Measurements from ENCODE around the gene ARGFX. TPM values are rescaled to one million over a fixed set of nuclear protein-coding genes. Genes with fewer than 3 reads are reported as not detected.

Gene ARGFX
- total RNA-seq: not detected

DNA sequence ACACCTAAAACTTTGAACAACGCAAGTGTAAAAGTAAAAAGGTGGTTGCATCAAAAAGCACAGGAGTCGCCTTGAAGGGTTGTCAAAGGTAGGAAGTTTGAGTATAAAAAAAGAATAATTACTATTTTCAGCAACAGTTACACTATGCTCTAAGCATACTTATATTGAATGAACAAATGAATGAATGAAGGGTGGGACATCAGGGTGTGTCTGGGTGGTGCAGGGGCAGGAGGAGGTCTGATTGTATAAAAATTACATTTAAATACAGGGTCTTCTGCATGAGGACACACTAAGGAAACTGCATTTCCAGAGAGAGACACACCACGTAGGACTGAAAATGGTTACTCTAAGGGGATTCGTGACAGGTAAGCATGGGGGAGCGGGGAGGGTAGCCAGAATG lies at the start of gene ARGFX:
Gene ARGFX, plus strand, starts transcription at position 301 of the 400 bp plus-strand sequence. CDS start 2,765 bp downstream, outside the sequence.
- no peak for DNase-seq
- no peaks in the 10 kb centered on the region for H3K4me1 Mint-ChIP-seq (ENCODE audit: low read depth)
- H3K9me3 Mint-ChIP-seq: no peaks in the 10 kb centered on the region
- H3K4me3 Mint-ChIP-seq: no peak within 1 kb of the TSS
- CTCF ChIA-PET: no interaction called here
- intact Hi-C loops (cut with micrococcal nuclease): no loop called here
- no peak within 1 kb of the TSS for H3K27ac Mint-ChIP-seq
- no peaks in the 10 kb centered on the region for H3K36me3 Mint-ChIP-seq (ENCODE audit: low read depth)
- no peaks in the 10 kb centered on the region for H3K27me3 Mint-ChIP-seq (ENCODE audit: low read depth)

GRCh38 chr3:121517953-121518655 lies 49.6 kb upstream of the ARGFX start:
- Mint-ChIP-seq H3K9me3 (peaks cover 14% of the 10 kb centered on the region), H3K27ac (no peak overlapping the region)
- CTCF ChIA-PET: no interaction called here

DNA sequence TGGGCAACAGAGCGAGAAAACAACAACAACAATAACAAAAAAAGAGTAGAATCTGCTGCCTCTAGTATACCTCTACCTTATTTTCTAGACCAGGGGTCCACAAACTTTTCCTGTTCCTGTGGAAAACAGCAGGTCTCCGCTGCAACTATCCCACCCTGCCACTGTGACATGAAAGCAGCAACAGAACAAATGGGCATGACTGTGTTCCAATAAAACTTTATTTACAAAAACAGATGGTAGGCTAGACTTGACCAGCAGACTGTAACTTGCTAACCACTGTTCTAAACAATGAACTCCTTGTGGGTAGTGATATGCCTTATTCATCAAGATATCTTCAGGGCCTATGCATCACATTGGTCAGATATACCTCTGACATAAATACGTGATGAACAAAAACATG lies 47.2 kb upstream of the ARGFX start:
- intact Hi-C loops (cut with micrococcal nuclease): no loop called here
- Mint-ChIP-seq H3K27me3 (ENCODE audit: low read depth) (no peaks in the 10 kb centered on the region), H3K9me3 (peaks cover 14% of the 10 kb centered on the region), H3K36me3 (ENCODE audit: low read depth) (peaks cover 60% of the 10 kb centered on the region), H3K27ac (no peak overlapping the region), H3K4me1 (ENCODE audit: low read depth) (no peaks in the 10 kb centered on the region), H3K4me3 (no peak overlapping the region)
- CTCF ChIA-PET: interaction anchor here (0.6 kb wide), 1 partner anchor 584 kb away, joined by 3 read pairs; no protein-coding TSS in a partner anchor
- DNase-seq: no peak

More at GRCh38 chr3:121517953-121518655, 49.6 kb upstream of the ARGFX start:
- Mint-ChIP-seq H3K27me3 (ENCODE audit: low read depth) (no peaks in the 10 kb centered on the region), H3K4me3 (no peak overlapping the region), H3K4me1 (ENCODE audit: low read depth) (no peaks in the 10 kb centered on the region), H3K36me3 (ENCODE audit: low read depth) (peaks cover 63% of the 10 kb centered on the region)
- DNase-seq: no peak
- intact Hi-C loops (cut with micrococcal nuclease): no loop called here

- no peaks in the 10 kb centered on the region for H3K9me3 Mint-ChIP-seq
- peaks cover 49% of the 10 kb centered on the region for H3K36me3 Mint-ChIP-seq (ENCODE audit: low read depth)
- intact Hi-C loops (cut with micrococcal nuclease): no loop called here
- CTCF ChIA-PET: interaction anchor here (0.6 kb wide), 1 partner anchor 49 kb away, joined by 3 read pairs; no protein-coding TSS in a partner anchor
- H3K4me1 Mint-ChIP-seq (ENCODE audit: low read depth): no peaks in the 10 kb centered on the region
- DNase-seq: no peak
- no peaks in the 10 kb centered on the region for H3K27me3 Mint-ChIP-seq (ENCODE audit: low read depth)
- no peak overlapping the region for H3K27ac Mint-ChIP-seq
- no peak overlapping the region for H3K4me3 Mint-ChIP-seq
Observed at GRCh38 chr3:121529308-121529707, 38.4 kb upstream of the ARGFX start.

GRCh38 chr3:121531269-121531668 lies 36.5 kb upstream of the ARGFX start:
- no peak overlapping the region for H3K27ac Mint-ChIP-seq
- H3K27me3 Mint-ChIP-seq (ENCODE audit: low read depth): no peaks in the 10 kb centered on the region

DNA sequence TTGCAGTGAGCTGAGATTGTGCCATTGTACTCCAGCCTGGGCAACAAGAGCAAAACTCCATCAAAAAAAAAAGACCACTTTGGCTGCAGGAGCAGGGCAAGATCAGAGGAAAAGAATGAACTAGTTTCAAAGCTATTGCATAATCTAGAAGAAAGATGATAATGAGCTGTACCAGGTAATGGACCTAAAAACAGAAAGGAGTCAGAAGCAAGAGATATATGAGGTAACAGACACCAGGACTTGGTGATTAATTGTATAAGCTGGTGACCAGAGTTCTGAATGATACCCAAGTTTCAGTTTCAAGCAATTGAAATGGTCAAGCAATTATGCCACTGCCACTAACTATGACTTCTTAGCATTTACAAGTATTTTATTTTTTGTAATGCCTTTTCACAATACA lies 24.8 kb upstream of the ARGFX start:
- CTCF ChIA-PET: no interaction called here
- no peaks in the 10 kb centered on the region for H3K27me3 Mint-ChIP-seq (ENCODE audit: low read depth)
- H3K9me3 Mint-ChIP-seq: no peaks in the 10 kb centered on the region
- H3K4me3 Mint-ChIP-seq: no peak overlapping the region
- H3K27ac Mint-ChIP-seq: no peak overlapping the region
- intact Hi-C loops (cut with micrococcal nuclease): loop anchor here (10.0 kb wide), 1 partner anchor 1252 kb away; the partner anchor contains the start of genes HSPBAP1 and SLC49A4
- DNase-seq: no peak
- no peaks in the 10 kb centered on the region for H3K4me1 Mint-ChIP-seq (ENCODE audit: low read depth)
- H3K36me3 Mint-ChIP-seq (ENCODE audit: low read depth): peaks cover 37% of the 10 kb centered on the region

More at GRCh38 chr3:121531269-121531668, 36.5 kb upstream of the ARGFX start:
- Mint-ChIP-seq H3K4me1 (ENCODE audit: low read depth) (no peaks in the 10 kb centered on the region), H3K4me3 (no peak overlapping the region), H3K9me3 (no peaks in the 10 kb centered on the region), H3K36me3 (ENCODE audit: low read depth) (peaks cover 49% of the 10 kb centered on the region)
- CTCF ChIA-PET: no interaction called here
- intact Hi-C loops (cut with micrococcal nuclease): no loop called here
- DNase-seq: no peak

DNA sequence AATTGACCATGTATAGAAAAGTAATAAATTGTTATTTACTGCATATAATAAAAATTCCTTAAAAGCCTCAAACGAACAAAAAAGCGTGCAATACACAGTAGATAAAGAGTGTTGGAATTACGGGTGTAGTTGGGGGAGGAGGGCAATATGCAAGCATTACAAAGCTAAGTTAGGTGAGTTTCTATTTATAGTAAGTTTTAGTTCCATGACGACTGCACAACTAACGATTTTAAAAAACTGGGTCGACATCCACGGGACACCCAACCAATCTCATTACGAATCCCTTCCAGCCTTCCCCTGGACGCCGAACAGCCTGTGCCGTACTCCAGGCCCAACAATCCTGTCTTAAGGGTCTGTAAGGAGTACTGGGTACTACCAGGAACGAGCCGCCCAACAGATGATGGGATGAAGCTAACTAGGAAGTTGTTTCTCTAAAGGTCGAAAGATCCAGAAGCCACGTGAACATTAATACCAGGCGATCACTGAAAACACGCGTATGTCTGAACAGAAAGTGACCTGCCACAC lies 22.6 kb upstream of the ARGFX start:
- Mint-ChIP-seq H3K36me3 (ENCODE audit: low read depth) (peaks cover 27% of the 10 kb centered on the region), H3K27ac (peak overlapping the region; percentile 68), H3K27me3 (ENCODE audit: low read depth) (no peaks in the 10 kb centered on the region), H3K9me3 (no peaks in the 10 kb centered on the region), H3K4me1 (ENCODE audit: low read depth) (no peaks in the 10 kb centered on the region), H3K4me3 (peak overlapping the region; percentile 95)
- DNase-seq: peak; percentile 8
- CTCF ChIA-PET: interaction anchor here (0.6 to 3.1 kb wide), 4 partner anchors 15 to 714 kb away, joined by 3 to 16 read pairs (median 8); no protein-coding TSS in a partner anchor
- intact Hi-C loops (cut with micrococcal nuclease): loop anchor here (5.0 to 10.0 kb wide), 3 partner anchors 307 to 1250 kb away; partner anchors contain the start of genes HSPBAP1 and SLC49A4

DNA sequence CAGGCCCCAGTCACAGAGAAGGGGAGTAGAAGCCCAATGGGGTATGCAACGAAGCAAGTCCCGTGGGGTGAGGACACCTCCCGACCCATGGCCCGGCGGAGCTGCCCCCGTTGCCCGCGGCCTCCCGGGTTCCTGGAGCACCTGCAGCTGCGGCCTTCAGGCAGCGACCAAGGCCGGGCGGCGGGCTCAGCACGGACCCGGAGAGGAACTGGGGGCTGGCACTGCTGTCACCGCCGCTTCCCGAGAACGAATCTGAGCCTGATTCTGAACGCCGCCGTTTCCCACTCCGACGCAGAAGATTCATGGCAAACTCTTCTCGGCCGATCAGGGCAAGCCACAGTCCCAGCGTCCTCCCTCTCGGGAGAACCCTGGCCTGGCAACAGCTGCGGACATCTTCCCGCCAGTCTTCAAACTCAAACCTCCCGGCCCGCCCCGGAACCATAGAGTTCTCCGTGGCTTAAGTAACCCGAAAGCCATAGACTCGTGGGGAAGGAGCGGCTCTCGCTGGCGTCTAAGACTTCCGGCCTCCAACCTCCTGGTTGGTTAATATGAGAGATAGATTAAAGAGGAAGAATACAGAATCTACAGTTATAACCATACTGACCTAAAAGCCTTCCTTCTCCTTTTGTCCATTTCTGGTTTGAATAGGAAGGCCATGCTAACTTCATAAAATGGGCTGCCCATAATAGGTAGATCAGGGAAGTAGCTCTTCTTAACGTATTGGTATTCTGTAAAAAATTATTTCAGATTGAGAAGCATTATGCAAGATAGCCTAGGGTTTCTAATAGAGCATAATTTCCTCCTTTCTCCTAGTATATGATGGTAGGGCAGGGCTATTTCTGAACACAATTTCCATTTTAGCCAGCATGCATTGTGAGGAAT lies 21.9 kb upstream of the ARGFX start, which contains the start of gene POLQ:
Gene POLQ, minus strand, starts transcription at position 415 of the 882 bp plus-strand sequence. Its CDS starts 111 bp downstream, at position 304.
- no peaks in the 10 kb centered on the region for H3K27me3 Mint-ChIP-seq (ENCODE audit: low read depth)
- intact Hi-C loops (cut with micrococcal nuclease): loop anchor here (1.0 to 10.0 kb wide), 18 partner anchors 114 to 1655 kb away; partner anchors contain the start of genes EAF2, FAM162A, GOLGB1 and GTF2E1
- peak within 1 kb of the TSS; percentile 92 for H3K27ac Mint-ChIP-seq
- H3K4me3 Mint-ChIP-seq: peak within 1 kb of the TSS; percentile 95
- DNase-seq: peak; percentile 94
- H3K9me3 Mint-ChIP-seq: no peaks in the 10 kb centered on the region
- no peaks in the 10 kb centered on the region for H3K4me1 Mint-ChIP-seq (ENCODE audit: low read depth)
- CTCF ChIA-PET: interaction anchor here (0.6 to 3.1 kb wide), 10 partner anchors 16 to 754 kb away, joined by 3 to 16 read pairs (median 6); no protein-coding TSS in a partner anchor
- H3K36me3 Mint-ChIP-seq (ENCODE audit: low read depth): peaks cover 26% of the 10 kb centered on the region

GRCh38 chr3:121552379-121552778 lies 15.4 kb upstream of the ARGFX start:
- H3K27me3 Mint-ChIP-seq (ENCODE audit: low read depth): no peaks in the 10 kb centered on the region

GRCh38 chr3:121552797-121553196 lies 15.0 kb upstream of the ARGFX start:
- no peaks in the 10 kb centered on the region for H3K27me3 Mint-ChIP-seq (ENCODE audit: low read depth)
- no peaks in the 10 kb centered on the region for H3K4me1 Mint-ChIP-seq (ENCODE audit: low read depth)
- no peak for DNase-seq
- no peaks in the 10 kb centered on the region for H3K9me3 Mint-ChIP-seq
- no peak overlapping the region for H3K4me3 Mint-ChIP-seq
- CTCF ChIA-PET: interaction anchor here (1.6 kb wide), 1 partner anchor 540 kb away, joined by 4 read pairs; no protein-coding TSS in a partner anchor
- intact Hi-C loops (cut with micrococcal nuclease): no loop called here
- H3K36me3 Mint-ChIP-seq (ENCODE audit: low read depth): no peaks in the 10 kb centered on the region
- H3K27ac Mint-ChIP-seq: no peak overlapping the region

More at GRCh38 chr3:121552379-121552778, 15.4 kb upstream of the ARGFX start:
- Mint-ChIP-seq H3K4me1 (ENCODE audit: low read depth) (no peaks in the 10 kb centered on the region), H3K36me3 (ENCODE audit: low read depth) (no peaks in the 10 kb centered on the region), H3K4me3 (no peak overlapping the region), H3K9me3 (no peaks in the 10 kb centered on the region), H3K27ac (no peak overlapping the region)
- CTCF ChIA-PET: no interaction called here
- intact Hi-C loops (cut with micrococcal nuclease): no loop called here
- no peak for DNase-seq

GRCh38 chr3:121557426-121557934 lies 10.3 kb upstream of the ARGFX start:
- Mint-ChIP-seq H3K36me3 (ENCODE audit: low read depth) (no peaks in the 10 kb centered on the region), H3K4me1 (ENCODE audit: low read depth) (no peaks in the 10 kb centered on the region), H3K9me3 (no peaks in the 10 kb centered on the region), H3K4me3 (no peak overlapping the region), H3K27ac (no peak overlapping the region), H3K27me3 (ENCODE audit: low read depth) (peaks cover 4% of the 10 kb centered on the region)
- CTCF ChIA-PET: no interaction called here
- DNase-seq: no peak
- intact Hi-C loops (cut with micrococcal nuclease): no loop called here

DNA sequence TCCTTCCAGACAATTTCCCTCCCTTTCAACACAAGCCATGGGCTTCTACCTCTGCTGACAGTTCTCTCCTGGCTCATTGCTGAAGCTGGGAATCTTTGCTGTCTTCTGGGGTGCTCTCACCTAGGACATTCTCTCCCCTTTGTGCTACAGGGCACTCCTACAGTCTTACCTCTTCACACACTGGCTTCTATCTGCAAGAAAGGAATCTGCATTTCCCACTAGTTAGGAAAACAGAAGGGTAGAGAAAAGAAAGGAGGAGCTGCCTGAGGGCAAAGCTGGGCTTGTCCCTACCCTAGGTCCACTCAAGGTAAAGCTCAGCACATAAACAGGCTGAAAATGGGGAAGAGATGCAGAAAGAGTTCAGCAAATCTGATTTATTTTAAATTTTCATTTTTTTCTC lies 5.6 kb upstream of the ARGFX start:
- no peak for DNase-seq
- Mint-ChIP-seq H3K4me1 (ENCODE audit: low read depth) (no peaks in the 10 kb centered on the region), H3K27ac (no peak overlapping the region), H3K36me3 (ENCODE audit: low read depth) (no peaks in the 10 kb centered on the region), H3K9me3 (no peaks in the 10 kb centered on the region), H3K27me3 (ENCODE audit: low read depth) (peaks cover 4% of the 10 kb centered on the region), H3K4me3 (no peak overlapping the region)
- CTCF ChIA-PET: no interaction called here
- intact Hi-C loops (cut with micrococcal nuclease): no loop called here

Measured in activated naive CD4-positive, alpha-beta T cell treated with anti-CD3 and anti-CD28 coated beads for 36 hours (primary cell).